Loucy (cell line): ENCODE results near the gene TUSC1.

ENCODE experiments used
- H2AFZ ChIP-seq: fragments of 200-600 bp; sonication (generic); 2 replicates; pipeline ENCODE4 v1.6.0; 2016; ENCODE audit warnings: antibody characterized with exemption, mild to moderate bottlenecking, low read length, moderate library complexity
- H3F3A ChIP-seq: fragments of 200-600 bp; 2 replicates; pipeline ENCODE4 v1.6.0; 2016; ENCODE audit warnings: antibody characterized with exemption, low read depth, mild to moderate bottlenecking
- H3K27me3 ChIP-seq: fragments of 200-600 bp; sonication (generic); 2 replicates; pipeline ENCODE4 v1.6.1; 2014; ENCODE audit warnings: low read length, mild to moderate bottlenecking; ENCODE audit not compliant: insufficient read depth, poor library complexity, severe bottlenecking
- H3K36me3 ChIP-seq: fragments of 200-600 bp; sonication (generic); 2 replicates; pipeline ENCODE4 v1.6.1; 2016; ENCODE audit warnings: low read length; ENCODE audit not compliant: insufficient read depth
- H3K4me1 ChIP-seq: fragments of 200-600 bp; sonication (generic); 2 replicates; pipeline ENCODE4 v1.5.1; 2014; ENCODE audit warnings: low read length, mild to moderate bottlenecking; ENCODE audit not compliant: insufficient read depth, poor library complexity, severe bottlenecking
- H3K4me2 ChIP-seq: fragments of 200-600 bp; sonication (generic); 2 replicates; pipeline ENCODE4 v1.6.0; 2014; ENCODE audit warnings: antibody characterized with exemption, low read length, low read depth, mild to moderate bottlenecking; ENCODE audit not compliant: poor library complexity, severe bottlenecking
- H3K4me3 ChIP-seq: fragments of 200-600 bp; sonication (generic); 2 replicates; pipeline ENCODE4 v1.5.1; 2014; ENCODE audit warnings: low read length, mild to moderate bottlenecking, mixed read lengths; ENCODE audit not compliant: poor library complexity, severe bottlenecking
- H3K79me2 ChIP-seq: fragments of 200-600 bp; sonication (generic); 2 replicates; pipeline ENCODE4 v1.6.1; 2014; ENCODE audit warnings: low read length; ENCODE audit not compliant: insufficient read depth
- H3K9ac ChIP-seq: fragments of 200-600 bp; sonication (generic); 2 replicates; pipeline ENCODE4 v1.6.0; 2014; ENCODE audit warnings: mild to moderate bottlenecking, low read depth, low read length, moderate library complexity; ENCODE audit not compliant: poor library complexity, severe bottlenecking
- H3K9me2 ChIP-seq: fragments of 200-600 bp; sonication (generic); replicated peaks from 2 replicates; pipeline ENCODE4 v1.6.1; 2016; ENCODE audit warnings: low read depth, low read length, mixed read lengths
- H3K9me3 ChIP-seq: fragments of 200-600 bp; sonication (generic); 2 replicates; pipeline ENCODE4 v1.6.1; 2014; ENCODE audit warnings: mild to moderate bottlenecking, antibody characterized with exemption, low read length, low read depth; ENCODE audit not compliant: insufficient read depth
- H4K20me1 ChIP-seq: fragments of 200-600 bp; sonication (generic); 2 replicates; pipeline ENCODE4 v1.6.0; 2014; ENCODE audit warnings: antibody characterized with exemption, low read length, mild to moderate bottlenecking; ENCODE audit not compliant: insufficient read depth, poor library complexity, severe bottlenecking
- EZH2phosphoT487 ChIP-seq: fragments of 200-600 bp; IDR thresholded peaks from 2 replicates; pipeline ENCODE4 v1.6.1; 2018; ENCODE audit warnings: antibody characterized with exemption, mild to moderate bottlenecking, moderate library complexity, borderline replicate concordance
- TF ChIP-seq, protein P1 (sequence below): fragments of 200-600 bp; sonication (generic); conservative IDR thresholded peaks from 2 replicates; pipeline ENCODE4 v1.5.1; 2014; ENCODE audit warnings: mild to moderate bottlenecking, antibody characterized with exemption, low read length

TUSC1 gene

GRCh38 chr9:25716220-25716872, 38.1 kb upstream of the TUSC1 start:
- Histone ChIP-seq H3K79me2 (no peaks in the 10 kb centered on the region), H2AFZ (no peak overlapping the region), H3K4me2 (no peak overlapping the region), H3K9me3 (no peaks in the 10 kb centered on the region), H3K4me3 (no peak overlapping the region), H3F3A (no peaks in the 10 kb centered on the region), H3K36me3 (no peaks in the 10 kb centered on the region), H3K9me2 (no peaks in the 10 kb centered on the region), H4K20me1 (no peaks in the 10 kb centered on the region), H3K27me3 (no peaks in the 10 kb centered on the region), H3K9ac (no peak overlapping the region), H3K4me1 (no peaks in the 10 kb centered on the region)
- TF ChIP-seq, protein P1, sequence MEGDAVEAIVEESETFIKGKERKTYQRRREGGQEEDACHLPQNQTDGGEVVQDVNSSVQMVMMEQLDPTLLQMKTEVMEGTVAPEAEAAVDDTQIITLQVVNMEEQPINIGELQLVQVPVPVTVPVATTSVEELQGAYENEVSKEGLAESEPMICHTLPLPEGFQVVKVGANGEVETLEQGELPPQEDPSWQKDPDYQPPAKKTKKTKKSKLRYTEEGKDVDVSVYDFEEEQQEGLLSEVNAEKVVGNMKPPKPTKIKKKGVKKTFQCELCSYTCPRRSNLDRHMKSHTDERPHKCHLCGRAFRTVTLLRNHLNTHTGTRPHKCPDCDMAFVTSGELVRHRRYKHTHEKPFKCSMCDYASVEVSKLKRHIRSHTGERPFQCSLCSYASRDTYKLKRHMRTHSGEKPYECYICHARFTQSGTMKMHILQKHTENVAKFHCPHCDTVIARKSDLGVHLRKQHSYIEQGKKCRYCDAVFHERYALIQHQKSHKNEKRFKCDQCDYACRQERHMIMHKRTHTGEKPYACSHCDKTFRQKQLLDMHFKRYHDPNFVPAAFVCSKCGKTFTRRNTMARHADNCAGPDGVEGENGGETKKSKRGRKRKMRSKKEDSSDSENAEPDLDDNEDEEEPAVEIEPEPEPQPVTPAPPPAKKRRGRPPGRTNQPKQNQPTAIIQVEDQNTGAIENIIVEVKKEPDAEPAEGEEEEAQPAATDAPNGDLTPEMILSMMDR = no peak
- TF ChIP-seq EZH2phosphoT487 = no peak

DNA sequence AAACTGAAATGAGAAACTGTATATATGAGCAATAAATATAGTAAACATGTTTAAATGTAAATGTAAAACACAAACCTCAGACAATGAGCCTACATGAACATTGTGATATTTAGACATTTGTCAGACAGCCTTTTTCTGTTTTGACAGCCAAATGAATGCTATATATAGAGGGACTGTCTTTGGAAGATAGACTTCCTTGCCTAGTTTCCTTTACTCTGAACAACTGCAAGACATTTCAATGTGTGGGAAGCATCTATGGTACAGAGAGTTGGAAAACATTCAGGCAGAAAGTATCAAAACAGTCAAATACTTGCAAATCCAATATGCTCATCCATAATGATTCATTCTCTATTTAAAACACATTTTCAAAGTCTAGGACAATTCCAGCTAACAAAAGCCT, 31.7 kb upstream of the TUSC1 start:
- Histone ChIP-seq H3K79me2 (no peaks in the 10 kb centered on the region), H3K4me1 (no peaks in the 10 kb centered on the region), H3K4me2 (no peak overlapping the region), H3K4me3 (no peak overlapping the region), H2AFZ (no peak overlapping the region), H3K27me3 (no peaks in the 10 kb centered on the region), H3K9me3 (no peaks in the 10 kb centered on the region), H3F3A (no peaks in the 10 kb centered on the region), H3K36me3 (no peaks in the 10 kb centered on the region), H3K9ac (no peak overlapping the region), H4K20me1 (no peaks in the 10 kb centered on the region), H3K9me2 (no peaks in the 10 kb centered on the region)
- TF ChIP-seq, protein P1 = no peak
- no peak for TF ChIP-seq EZH2phosphoT487

DNA sequence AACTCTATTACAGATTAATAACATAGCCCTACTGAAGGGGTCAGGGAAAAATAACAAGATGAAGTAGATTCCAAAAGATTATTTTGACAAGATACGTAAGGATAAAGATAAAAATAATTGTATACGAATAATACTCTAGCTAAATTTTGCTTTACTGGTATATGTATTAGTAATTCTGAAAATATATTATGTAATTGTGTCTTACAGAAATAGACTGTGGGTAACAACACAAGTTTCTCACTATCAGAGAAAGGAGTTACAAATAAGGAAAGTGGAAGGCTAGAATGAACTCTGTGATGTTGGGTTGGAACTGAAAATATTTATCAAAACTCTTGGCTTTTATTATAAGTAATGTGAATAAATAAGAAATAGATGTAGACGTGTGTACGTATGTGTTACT, 26.6 kb upstream of the TUSC1 start:
- H3K4me3 ChIP-seq = no peak overlapping the region
- H3K27me3 ChIP-seq = no peaks in the 10 kb centered on the region
- H3K4me2 ChIP-seq = no peak overlapping the region
- no peaks in the 10 kb centered on the region for H3K4me1 ChIP-seq
- no peaks in the 10 kb centered on the region for H3F3A ChIP-seq
- H3K9ac ChIP-seq = no peak overlapping the region
- H3K9me2 ChIP-seq = no peaks in the 10 kb centered on the region
- H3K79me2 ChIP-seq = no peaks in the 10 kb centered on the region
- no peaks in the 10 kb centered on the region for H3K36me3 ChIP-seq
- H2AFZ ChIP-seq = no peak overlapping the region
- TF ChIP-seq, protein P1 = no peak
- no peak for TF ChIP-seq EZH2phosphoT487
- H4K20me1 ChIP-seq = no peaks in the 10 kb centered on the region
- no peaks in the 10 kb centered on the region for H3K9me3 ChIP-seq
